LNCAP (cell line): Measurements from ENCODE around the gene CD36.

ENCODE experiments used
- TF ChIP-seq, protein P1 (sequence below): fragments of 450-650 bp; IDR thresholded peaks from 2 replicates; pipeline ENCODE4 v1.5.1; 2017; ENCODE audit warnings: mild to moderate bottlenecking

Gene CD36

GRCh38 chr7:80724249-80724871 is 85.9 kb downstream of the CD36 start:
- TF ChIP-seq, protein P1, sequence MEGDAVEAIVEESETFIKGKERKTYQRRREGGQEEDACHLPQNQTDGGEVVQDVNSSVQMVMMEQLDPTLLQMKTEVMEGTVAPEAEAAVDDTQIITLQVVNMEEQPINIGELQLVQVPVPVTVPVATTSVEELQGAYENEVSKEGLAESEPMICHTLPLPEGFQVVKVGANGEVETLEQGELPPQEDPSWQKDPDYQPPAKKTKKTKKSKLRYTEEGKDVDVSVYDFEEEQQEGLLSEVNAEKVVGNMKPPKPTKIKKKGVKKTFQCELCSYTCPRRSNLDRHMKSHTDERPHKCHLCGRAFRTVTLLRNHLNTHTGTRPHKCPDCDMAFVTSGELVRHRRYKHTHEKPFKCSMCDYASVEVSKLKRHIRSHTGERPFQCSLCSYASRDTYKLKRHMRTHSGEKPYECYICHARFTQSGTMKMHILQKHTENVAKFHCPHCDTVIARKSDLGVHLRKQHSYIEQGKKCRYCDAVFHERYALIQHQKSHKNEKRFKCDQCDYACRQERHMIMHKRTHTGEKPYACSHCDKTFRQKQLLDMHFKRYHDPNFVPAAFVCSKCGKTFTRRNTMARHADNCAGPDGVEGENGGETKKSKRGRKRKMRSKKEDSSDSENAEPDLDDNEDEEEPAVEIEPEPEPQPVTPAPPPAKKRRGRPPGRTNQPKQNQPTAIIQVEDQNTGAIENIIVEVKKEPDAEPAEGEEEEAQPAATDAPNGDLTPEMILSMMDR: no peak

DNA sequence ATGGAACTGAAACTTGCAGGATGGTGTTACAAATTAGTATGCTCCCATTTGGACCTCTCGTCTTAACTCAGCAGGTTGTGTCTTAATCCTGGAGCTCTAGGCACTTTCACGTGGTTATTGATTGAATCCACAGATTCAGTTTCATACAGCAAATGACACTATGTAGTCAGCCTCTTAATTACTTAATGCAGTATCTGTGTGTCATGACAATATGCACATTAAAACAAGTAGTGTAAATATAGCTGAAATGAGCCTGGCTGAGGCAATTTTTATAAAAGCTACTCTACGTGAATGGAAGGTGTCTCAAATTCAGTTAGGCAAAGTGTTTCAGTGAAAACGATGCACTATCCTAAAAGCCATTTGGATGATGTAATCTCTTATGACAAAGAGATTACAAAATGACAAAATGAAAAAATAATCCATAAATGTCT is 86.8 kb downstream of the CD36 start:
- TF ChIP-seq, protein P1: no peak
